Measurements from ENCODE around the gene USP44.

- no peak for TF ChIP-seq POLR2A (IDR thresholded peaks at IDR 0.05)
- no peak for TF ChIP-seq CTCF (IDR thresholded peaks at IDR 0.05 in 8 of 11, conservative IDR thresholded peaks at IDR 0.05 in 3 of 11)
These were observed 69.4 kb downstream of the USP44 start for GRCh38 chr12:95481888-95482287.

Measured in spleen (tissue), 7 donors.